GM19240 (cell line): ENCODE results near the gene GRID2.

Experiments
- DNase-seq: peaks from one replicate; pipeline ENCODE4 v3.0.0; 2011; ENCODE audit warnings: low spot score; ENCODE audit not compliant: insufficient read length

GRID2 gene

GRCh38 chr4:92521941-92522340, 218.2 kb downstream of the GRID2 start:
- no peak for DNase-seq

- no peak for DNase-seq
These were observed 218.6 kb downstream of the GRID2 start for GRCh38 chr4:92522356-92522755.

GRCh38 chr4:92524131-92524530, 220.4 kb downstream of the GRID2 start:
- no peak for DNase-seq

- no peak for DNase-seq
These were observed 224.8 kb downstream of the GRID2 start for GRCh38 chr4:92528541-92528940.

- no peak for DNase-seq
These were observed 225.7 kb downstream of the GRID2 start for GRCh38 chr4:92529510-92529909.

GRCh38 chr4:92535599-92535998, 231.8 kb downstream of the GRID2 start:
- DNase-seq: no peak

DNA sequence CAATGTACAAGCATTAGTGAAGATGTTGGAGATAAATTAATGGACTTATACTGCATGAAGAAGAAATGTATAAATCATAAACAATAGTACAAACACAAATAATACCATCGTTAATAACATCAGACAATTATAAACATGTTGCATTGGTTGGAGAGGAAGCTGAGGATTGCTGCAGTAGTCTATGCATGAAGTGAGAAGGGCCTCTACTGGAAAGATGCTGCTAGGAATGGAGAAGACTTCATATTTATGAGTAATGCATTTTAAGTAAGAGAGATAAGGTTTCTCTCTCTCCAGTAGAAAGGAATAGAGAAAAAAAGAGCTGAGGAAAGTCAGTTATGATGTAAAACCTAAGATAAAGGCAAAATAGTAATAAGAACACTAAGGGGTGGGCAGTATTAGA, 247.8 kb downstream of the GRID2 start:
- DNase-seq: no peak

DNA sequence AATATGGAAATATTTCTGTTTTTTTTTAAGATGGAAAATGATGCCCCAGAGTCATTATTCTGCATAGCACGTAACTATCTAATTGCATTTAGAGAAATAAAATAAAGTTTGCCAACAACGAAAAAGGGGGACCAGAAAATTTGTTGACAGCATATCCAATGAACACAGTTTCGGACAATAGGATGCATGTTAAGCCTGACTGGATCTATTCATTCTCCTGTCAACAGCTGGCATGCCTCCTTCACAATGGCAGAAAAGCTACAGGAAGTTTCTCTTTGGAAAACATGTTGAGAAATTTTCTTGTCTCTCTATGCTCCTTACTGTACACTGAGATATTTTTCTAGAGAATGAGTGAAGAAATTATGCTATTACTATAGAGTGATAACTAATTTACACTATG, 262.5 kb downstream of the GRID2 start:
- no peak for DNase-seq

DNA sequence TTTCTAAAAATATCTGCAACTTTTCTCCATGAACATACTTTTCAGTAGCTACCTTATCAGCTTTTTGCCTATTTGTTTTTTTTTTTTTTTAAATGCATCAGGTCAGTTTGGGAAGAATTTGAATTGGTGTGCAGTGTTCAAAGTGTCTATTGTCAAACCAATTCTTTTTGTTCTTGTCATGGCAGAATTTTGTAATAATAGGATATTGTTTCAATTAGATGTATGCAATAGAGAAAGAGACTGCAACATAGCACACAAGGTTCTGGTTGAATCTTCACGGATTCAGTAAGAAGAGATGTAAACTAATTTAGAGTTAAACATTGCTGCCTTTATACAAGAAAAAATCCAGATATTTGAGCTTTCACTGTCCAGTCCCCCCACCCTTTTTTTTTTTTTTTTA, 277.1 kb downstream of the GRID2 start:
- DNase-seq: no peak

- no peak for DNase-seq
These were observed 295.3 kb downstream of the GRID2 start for GRCh38 chr4:92599044-92599443.

- no peak for DNase-seq
These were observed 296.9 kb downstream of the GRID2 start for GRCh38 chr4:92600638-92601037.

GRCh38 chr4:92606227-92606626, 302.5 kb downstream of the GRID2 start:
- DNase-seq: no peak

GRCh38 chr4:92615049-92615448, 311.3 kb downstream of the GRID2 start:
- no peak for DNase-seq

DNA sequence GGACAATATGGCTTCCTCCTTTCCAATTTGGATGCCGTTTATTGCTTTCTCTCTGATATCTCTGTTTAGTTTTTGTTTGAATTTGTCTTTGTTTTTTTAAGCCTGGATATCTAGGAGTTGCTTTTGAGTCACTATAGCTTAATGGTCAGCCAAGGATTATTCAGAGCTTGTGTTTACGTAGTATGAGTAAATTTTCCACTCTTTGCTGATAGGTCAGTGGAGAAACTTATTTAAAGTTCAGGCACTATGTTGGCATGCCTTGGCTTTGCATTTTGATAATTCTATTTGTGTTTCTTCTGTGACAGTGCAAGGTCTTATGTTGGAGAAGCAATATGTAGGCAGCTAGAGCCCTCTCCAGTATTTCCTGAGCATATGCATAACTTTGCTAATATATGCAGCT, 315.2 kb downstream of the GRID2 start:
- DNase-seq: no peak

DNA sequence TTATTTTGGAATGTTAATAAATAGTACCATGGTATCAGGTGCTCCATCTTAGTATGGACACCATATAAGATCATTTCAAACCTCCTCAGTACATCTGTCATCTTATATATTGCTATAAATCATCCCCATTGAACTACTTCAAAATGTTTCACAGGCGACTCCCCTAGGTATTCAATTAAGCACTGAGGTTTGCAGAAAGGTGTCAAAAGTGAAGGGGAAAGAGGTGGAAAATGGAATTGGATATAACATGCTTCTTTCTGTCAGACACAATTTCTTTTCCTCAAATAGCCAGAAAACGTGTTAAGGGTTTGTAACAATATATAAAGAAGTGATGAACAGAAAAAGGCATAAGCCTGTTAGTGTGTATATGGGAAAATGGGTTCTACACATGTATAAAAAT, 325.5 kb downstream of the GRID2 start:
- DNase-seq: no peak

- no peak for DNase-seq
These were observed 331.1 kb downstream of the GRID2 start for GRCh38 chr4:92634882-92635281.

- no peak for DNase-seq
These were observed 332.5 kb downstream of the GRID2 start for GRCh38 chr4:92636038-92636806.

- DNase-seq: no peak
These were observed 337.6 kb downstream of the GRID2 start for GRCh38 chr4:92641409-92641808.

DNA sequence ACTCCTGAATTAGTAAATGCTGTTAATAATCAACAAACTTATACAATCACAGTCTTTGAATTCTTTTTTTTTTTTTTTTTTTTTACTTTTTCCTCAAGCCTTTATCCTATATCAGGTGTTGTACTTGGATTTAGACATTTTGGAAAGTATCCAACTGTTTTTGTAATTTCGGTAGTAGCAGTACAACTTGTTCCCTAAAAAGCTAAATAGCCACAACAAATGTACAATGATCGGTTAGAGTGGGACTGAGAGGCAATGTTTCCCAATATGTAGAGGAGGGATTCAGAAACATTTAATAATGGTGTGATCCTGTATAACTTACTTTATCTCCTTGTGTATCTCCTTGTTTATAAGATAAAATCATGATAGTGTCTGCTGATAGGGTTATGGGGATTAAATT, 343.1 kb downstream of the GRID2 start:
- DNase-seq: no peak

GRCh38 chr4:92651536-92651935, 347.8 kb downstream of the GRID2 start:
- DNase-seq: no peak

DNA sequence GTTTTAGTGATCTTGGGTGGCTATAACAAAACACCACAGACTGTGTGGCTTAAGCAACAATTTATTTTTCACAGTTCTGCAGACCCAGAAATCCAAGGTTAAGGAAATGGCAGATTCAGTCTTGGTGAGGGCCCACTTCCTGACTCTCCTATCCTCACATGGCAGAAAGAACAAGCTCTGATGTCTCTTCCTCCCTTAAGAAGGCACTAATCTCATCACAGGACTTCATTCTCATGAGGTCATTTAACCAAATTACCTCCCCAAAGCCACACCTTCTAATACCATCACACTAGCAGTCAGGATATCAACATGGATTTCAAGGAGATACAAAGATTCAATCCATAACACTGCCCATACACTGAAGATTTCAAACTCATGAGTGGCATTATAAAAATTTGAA, 350.3 kb downstream of the GRID2 start:
- no peak for DNase-seq

DNA sequence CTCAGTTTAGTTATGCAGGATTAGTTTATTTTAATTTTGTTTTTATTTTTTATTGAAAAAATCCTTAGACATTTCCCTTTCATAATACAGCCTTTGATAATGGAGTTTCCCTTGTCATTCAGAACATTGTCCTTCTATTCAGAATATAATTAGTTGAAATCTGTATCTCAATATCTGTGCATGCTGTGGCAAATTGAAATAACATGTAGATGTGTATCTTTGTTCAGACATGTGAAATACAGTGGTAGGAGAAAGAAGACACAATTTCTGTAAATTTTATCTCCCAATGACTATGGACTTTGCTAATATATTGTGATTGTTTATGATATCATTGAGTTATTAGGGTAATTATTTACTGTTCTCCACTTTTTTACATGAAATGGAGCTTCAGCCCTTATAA, 353.9 kb downstream of the GRID2 start:
- no peak for DNase-seq

DNA sequence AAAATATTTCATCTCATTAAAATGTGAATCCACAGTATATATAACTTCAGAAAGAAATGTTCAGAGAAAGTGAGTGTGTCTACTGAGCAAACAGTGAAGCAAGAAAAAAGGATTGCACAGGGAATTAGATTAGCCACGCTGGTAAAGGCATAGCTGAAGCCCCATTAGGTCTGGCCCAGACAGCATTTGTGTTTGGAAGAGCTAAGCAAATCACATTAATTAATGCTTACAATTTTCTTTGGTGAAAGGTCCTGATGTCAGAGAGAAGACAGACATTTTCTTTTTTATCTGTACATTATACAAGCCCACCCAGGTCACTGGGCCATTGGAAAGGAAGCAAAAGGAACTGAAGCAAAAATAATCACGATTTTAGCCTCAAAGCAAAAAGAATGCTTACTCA, 354.6 kb downstream of the GRID2 start:
- DNase-seq: no peak

DNA sequence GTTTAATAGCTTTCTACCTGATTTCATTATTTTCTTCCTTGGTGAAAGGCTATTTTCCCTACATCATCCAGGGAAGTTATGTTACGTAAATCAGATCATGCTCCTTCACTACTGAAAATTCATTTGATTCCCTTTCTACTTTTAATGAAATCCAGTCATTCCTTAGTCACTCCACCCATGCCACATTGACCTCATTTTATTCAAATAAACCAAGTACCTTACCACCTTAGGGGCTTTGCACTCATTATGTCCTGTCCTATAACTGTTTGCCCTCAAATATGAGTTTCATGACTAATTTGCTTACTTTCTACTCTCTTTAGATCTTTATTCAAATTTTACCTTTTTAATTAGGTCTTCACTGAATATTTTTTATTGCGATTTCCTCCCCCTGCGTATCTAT, 374.0 kb downstream of the GRID2 start:
- no peak for DNase-seq
